GM10847 (cell line): ENCODE data around the gene LBR.
A peak's percentile ranks its signal among the peaks of the same experiment; 100 is the strongest.

ENCODE experiments used
- POLR2A ChIP-seq: IDR thresholded peaks from 2 replicates; pipeline ENCODE4 v1.6.1; 2011; ENCODE audit not compliant: insufficient read length; ENCODE audit errors: extremely low read depth

The LBR gene

GRCh38 chr1:225427235-225428067 lies at the start of gene LBR:
TSS of gene LBR (minus strand) at chr1:225428038. CDS start at chr1:225424075, 3,963 bp downstream.
- no peak for TF ChIP-seq POLR2A

- TF ChIP-seq POLR2A, result no peak
Observed at GRCh38 chr1:225477296-225477911, 49.6 kb upstream of the LBR start.

- no peak for TF ChIP-seq POLR2A
Observed at GRCh38 chr1:225476538-225476988, 48.7 kb upstream of the LBR start.

DNA sequence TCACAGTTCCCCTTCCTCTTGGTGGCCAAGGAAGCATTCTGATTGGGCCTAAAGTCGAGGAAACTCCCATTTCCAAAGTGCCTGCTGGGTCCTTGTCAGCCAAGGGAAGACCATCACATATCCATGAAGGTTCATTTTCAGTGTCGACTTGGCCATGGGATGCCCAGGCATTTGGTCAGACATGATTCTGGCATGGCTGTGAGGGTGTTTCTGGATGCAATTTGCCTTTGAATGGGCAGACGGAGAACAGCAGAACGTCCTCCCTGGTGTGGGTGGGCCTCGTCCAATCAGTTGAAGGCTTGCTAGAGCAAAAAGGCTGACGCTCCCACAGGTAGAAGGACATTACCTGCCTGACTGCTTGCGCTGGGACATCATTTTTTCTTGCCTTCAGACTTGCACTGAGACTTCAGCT lies 48.3 kb upstream of the LBR start:
- no peak for TF ChIP-seq POLR2A

- TF ChIP-seq POLR2A, result no peak
Observed at GRCh38 chr1:225474986-225475820, 47.4 kb upstream of the LBR start.

DNA sequence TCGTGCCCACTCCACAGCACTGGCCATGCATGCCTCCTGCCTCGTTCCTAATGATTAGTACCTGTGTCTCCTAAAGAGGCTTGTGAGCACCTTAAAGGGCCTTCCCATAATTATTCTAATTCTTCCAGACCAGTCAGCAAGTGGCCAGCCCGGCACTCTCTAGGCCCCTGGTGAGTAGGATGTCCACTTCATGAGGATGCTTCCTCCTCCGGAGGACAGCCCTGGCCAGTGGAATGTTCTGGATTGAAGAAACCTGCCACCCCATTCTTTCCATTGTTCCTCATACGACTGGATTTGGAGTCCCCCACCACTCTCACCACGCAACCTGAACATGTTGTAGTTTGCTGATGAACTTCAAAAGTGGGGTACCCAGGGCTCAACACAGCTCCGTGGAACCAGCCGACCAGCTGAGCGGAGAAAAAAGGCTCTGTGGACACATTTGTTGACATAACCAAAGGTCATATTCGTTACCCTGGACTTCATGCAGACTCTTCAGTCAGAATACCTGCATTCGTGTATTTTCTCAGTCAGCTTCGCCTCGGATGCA lies 46.7 kb upstream of the LBR start:
- TF ChIP-seq POLR2A, result no peak

DNA sequence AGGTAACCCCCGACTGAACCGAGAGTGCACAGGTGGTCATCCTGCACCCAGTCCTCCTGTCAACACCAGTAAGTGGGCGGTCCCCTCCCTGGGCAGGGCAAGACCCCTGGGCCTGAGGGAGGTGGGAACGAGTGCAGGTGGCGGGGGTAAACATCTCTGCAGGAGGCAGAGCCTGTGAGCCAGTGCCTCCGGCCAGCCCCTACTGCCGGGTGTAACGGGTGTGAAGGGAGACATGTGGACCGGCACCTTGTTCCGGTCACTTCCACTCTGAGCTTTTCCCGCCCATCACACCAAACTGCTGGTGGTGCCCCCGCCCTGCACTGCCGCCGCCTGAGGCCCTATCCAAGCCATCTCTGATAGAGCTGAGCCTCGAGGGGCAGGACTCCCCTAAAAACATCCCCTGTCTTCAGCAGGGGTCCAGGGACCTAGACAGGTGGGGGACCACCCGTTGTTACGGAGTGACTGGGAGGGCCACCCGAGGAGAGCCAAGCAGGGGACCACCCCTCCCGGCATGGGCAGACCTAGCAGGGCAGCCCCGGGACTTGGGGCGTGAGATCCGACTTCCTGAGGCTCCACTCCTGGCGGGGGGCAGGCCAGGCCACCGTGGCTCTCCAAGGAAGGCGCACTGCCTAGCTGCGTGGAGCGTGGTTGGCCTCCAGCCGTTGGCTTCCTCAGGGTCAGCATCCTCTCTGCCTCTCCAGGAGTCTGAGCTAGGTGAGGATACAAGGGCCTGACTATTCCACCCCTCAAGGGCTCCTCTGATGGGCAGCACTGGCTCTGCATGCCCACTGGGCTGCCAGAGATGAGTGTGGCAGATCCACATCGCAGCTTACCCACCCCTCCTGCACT lies 43.8 kb upstream of the LBR start:
- TF ChIP-seq POLR2A, result no peak

DNA sequence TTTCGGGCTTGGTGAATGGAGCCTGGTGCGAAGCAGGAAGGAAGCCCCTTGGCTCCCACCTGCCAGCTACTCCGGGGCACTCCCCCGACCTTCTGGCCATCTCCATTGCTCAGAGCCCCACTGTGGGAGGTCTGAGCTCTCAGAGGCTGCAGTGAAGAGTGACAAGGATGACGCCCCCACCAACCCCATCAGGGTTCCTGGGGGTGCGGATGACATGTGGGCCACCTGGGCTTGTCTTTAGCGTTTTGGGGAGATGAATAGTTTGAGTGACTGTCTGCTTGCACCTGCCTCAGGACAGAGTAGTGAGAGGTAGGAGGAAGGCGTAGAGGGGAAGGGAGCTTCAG lies 43.2 kb upstream of the LBR start:
- no peak for TF ChIP-seq POLR2A

GRCh38 chr1:225470211-225471108 lies 42.6 kb upstream of the LBR start:
- no peak for TF ChIP-seq POLR2A

- no peak for TF ChIP-seq POLR2A
Observed at GRCh38 chr1:225469051-225469450, 41.2 kb upstream of the LBR start.

DNA sequence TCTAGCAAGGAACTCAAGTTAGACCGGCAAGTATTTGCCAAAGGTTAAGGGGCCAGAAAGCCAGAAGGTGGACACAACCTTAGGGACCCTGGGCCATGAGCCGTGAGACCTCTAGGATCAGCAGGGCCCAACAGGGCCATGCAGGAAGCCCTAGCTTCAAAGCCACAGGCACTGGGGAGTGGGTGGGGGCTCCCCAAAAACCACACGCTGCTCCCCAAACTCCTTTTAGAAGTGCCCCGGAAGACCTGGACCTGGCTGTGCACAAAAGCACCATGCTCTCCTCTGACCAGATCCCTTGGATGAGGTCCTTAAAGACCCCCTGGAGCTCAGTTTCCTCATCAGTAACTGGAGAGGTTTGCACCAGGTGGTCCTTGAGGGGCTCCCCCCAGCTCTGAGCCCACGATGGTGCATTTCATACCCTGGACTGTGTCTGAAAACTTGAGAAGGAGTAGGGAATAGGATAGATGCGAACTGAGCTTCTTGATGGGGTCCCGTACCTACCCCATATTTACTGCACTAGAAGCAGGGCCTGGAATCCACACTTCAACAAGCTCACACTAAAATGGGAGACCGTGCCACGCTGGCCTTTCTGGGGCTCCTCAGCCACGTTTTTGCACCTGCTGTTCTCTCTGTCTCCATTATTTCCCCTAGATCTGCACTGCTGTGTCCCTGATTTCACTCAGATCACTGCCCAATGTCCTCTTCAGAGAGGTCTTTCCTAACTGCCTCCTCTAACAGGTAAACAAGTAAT lies 40.6 kb upstream of the LBR start:
- no peak for TF ChIP-seq POLR2A

DNA sequence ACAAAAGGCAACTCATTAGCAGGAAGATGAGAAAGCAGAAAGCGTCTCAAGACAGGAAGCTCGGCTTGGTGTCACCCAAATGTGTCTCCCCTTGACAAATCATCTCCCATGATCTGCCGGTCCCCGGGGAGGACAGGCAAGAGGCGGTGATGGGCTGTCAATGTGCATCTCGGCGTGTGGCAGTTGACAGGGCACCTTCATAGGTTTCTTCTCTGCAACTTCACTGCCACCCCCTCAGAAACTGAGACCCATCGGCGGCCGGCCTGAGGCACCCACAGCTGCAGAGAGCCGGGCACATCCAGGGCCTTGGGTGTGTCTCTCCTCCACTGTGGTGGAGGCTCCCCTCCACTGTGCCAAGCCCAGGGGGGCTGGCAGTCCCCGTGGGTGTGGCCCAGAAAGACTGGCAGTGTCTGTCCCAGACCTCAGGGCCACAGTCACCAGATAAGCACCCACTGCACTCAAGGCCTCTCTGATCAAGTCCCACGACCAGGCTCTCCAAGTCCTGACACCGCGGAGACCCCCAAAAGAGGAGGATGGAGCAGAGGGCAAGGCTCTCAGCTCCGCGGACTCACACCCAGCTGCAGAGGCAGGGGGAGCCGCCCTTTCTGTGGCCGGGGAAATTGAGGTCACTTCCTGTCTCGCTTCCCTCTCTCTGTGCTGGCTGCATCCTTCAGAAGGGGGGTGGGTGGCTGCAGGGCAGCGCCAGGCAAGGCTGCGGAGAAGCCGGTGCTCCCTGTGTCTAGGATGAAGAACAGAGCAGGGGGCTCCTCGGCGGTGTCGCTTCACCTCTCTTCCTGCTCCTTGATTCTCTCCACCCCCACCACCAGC lies 39.6 kb upstream of the LBR start:
- TF ChIP-seq POLR2A, result peak; percentile 85
